Skeletal muscle tissue (tissue), 4 donors: Measurements from ENCODE around the gene AKAP10. TPM values are rescaled to one million over a fixed set of nuclear protein-coding genes. Genes with fewer than 3 reads are reported as not detected.
"Not testable (repeated sequence)": the region's sequence is repeated elsewhere in the genome, so short reads cannot be mapped to it uniquely, and the experiment has no call there.

ENCODE experiments used
- H3K27ac ChIP-seq: one replicate; pipeline ENCODE4 v1.7.0; 2013; ENCODE audit warnings: mild to moderate bottlenecking, low read depth, low read length, inconsistent platforms
- H3K27me3 ChIP-seq, 3 donors: one replicate each; pipeline ENCODE4 v1.7.0; 2013; ENCODE audit warnings: low read length in 3 of 3; ENCODE audit not compliant: control insufficient read depth in 3 of 3, insufficient read depth in 3 of 3
- H3K36me3 ChIP-seq, 3 donors: one replicate each; pipeline ENCODE4 v1.7.0; 2013; ENCODE audit warnings: low read length in 3 of 3; ENCODE audit not compliant: control insufficient read depth in 3 of 3, insufficient read depth in 3 of 3
- H3K4me1 ChIP-seq, 3 donors: one replicate each; pipeline ENCODE4 v1.7.0; 2013; ENCODE audit warnings: low read length in 3 of 3, mild to moderate bottlenecking in 3 of 3; ENCODE audit not compliant: control insufficient read depth in 3 of 3, insufficient read depth in 3 of 3
- H3K4me3 ChIP-seq, 3 donors: one replicate each; pipeline ENCODE4 v1.7.0; 2013; ENCODE audit warnings: low read length in 3 of 3
- H3K9ac ChIP-seq, 3 donors: one replicate each; pipeline ENCODE4 v1.7.0; 2013; ENCODE audit warnings: low read length in 3 of 3, mild to moderate bottlenecking in 3 of 3, moderate library complexity in 2 of 3, low read depth in 1 of 3
- H3K9me3 ChIP-seq, 3 donors: one replicate each; pipeline ENCODE4 v1.7.0; 2013; ENCODE audit warnings: low read length in 3 of 3; ENCODE audit not compliant: control insufficient read depth in 3 of 3
- total RNA-seq: library from RNA; depleted of rRNA; stranded (reverse); fragments of >200 nt; gene quantifications from one replicate; pipeline ENCODE4 v1.2.3, GENCODE V29; 2014
- donor health status: Osteomylitis.

AKAP10 gene
- total RNA-seq, 1 donor from 2014 or later, result 15.7 TPM

DNA sequence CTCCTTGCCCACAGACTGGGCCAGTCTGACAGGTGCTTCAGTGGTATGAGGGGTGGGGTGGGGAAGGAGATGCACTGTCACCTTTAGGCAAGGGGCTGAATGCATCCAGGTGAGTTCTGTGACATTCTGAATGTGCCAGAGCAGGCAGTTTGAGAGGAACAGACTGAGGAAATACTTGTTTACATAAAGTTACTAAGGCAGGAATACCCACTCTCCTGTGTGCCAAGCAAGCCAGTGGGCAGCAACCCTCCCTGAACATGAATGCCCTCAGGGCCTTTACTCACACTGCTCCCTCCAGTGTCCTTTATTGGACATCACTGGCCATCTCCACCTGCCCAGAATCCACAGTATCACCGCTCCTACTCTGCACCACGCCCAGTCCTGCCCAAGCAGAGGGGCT lies 76.8 kb downstream of the AKAP10 start:
- H3K27ac ChIP-seq, result no peak overlapping the region
- H3K36me3 ChIP-seq, result peaks cover 11 to 31% (median 23%) of the 10 kb centered on the region in 3 donors
- no peaks in the 10 kb centered on the region for H3K27me3 ChIP-seq
- H3K9me3 ChIP-seq, result no peaks in the 10 kb centered on the region
- H3K4me1 ChIP-seq, result peaks cover 0 to 4% (median 3%) of the 10 kb centered on the region in 3 donors
- H3K4me3 ChIP-seq, result no peak overlapping the region
- no peak overlapping the region for H3K9ac ChIP-seq

DNA sequence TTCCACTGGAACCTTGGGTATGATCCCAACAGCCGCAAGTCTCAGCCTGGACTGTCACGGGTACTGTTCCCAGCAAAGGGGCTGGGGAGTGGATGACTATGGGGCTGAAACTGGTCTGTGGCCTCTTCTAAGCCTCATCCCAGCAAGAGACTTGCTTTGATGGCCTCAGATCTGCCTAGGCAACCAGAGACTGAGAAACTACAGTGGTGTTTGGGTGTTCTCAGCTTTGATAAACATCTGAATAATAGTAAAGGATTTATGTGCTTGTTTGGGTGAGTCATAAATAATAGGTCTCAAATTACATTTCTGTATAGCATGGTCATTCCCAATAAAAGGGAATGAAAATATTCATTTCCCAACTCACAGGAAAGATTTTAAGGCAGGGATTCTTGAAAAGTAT lies 79.7 kb downstream of the AKAP10 start:
- no peaks in the 10 kb centered on the region for H3K9me3 ChIP-seq
- no peak overlapping the region for H3K9ac ChIP-seq
- peaks cover 0 to 4% (median 3%) of the 10 kb centered on the region in 3 donors for H3K4me1 ChIP-seq
- H3K4me3 ChIP-seq, result no peak overlapping the region
- peaks cover 2 to 7% (median 2%) of the 10 kb centered on the region in 3 donors for H3K36me3 ChIP-seq
- H3K27me3 ChIP-seq, result no peaks in the 10 kb centered on the region
- no peak overlapping the region for H3K27ac ChIP-seq

DNA sequence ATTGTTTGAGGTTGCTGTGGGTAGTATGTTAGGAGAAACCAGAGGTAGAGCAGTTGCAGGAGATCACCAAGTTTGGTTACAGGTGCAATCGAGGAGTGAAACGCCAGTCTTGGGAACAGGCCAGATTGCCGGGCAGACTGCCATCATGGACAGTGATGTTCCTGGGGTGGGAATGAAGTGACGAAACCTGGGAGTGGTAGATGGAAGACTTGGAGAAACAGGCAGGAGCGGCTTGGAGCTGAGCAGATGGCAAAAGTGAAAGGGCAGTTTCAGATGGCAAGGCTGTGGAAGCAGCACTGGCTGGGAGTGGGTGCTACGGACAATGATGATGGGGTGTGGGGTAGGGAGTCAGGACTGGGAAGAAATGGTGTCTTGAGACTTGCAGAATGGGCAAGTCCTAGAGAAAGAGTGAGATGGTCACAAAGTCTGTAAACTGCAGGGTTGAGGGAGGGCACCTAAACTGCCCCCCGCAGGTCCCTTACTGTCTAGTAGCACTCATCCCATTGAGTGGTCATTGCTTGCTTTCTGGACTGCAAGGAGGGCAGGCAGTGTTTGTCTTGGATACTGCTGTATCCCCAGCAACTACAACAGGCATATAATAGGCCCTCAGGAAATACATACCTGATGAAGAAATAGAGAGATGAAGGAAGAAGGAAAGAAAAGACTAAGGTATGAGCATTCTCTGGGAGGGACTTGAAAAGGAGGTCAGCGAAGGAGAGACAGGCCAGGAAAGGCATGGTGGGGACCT lies 80.4 kb downstream of the AKAP10 start:
- Histone ChIP-seq H3K9me3 (no peaks in the 10 kb centered on the region), H3K4me3 (no peak overlapping the region), H3K27ac (no peak overlapping the region)

DNA sequence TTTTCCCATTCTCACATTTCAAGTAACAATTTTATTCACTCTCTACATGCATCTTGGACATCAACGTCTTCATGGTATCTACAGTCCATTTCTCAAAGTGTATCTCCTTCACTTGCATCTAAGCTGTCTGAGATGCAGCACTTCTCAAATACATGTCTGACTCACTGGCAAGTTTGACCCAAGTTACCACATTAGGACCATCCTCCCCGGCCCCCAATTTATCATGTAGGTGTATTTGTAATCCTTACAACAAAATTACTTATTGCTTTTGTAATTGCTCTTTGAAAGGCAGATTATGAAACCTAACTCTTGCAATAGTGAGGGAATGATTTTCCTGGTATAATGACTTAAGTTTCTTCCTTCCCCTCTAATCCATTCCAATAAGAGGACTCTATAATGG lies 80.9 kb downstream of the AKAP10 start:
- Histone ChIP-seq H3K9me3 (no peaks in the 10 kb centered on the region), H3K9ac (no peak overlapping the region), H3K27ac (no peak overlapping the region), H3K27me3 (no peaks in the 10 kb centered on the region), H3K36me3 (peaks cover 0 to 6% (median 0%) of the 10 kb centered on the region in 3 donors), H3K4me1 (peaks cover 0 to 4% (median 3%) of the 10 kb centered on the region in 3 donors), H3K4me3 (no peak overlapping the region)

More for the DNA sequence above, 80.4 kb downstream of the AKAP10 start:
- Histone ChIP-seq H3K36me3 (peaks cover 0 to 6% (median 0%) of the 10 kb centered on the region in 3 donors), H3K4me1 (peaks cover 0 to 4% (median 3%) of the 10 kb centered on the region in 3 donors), H3K27me3 (no peaks in the 10 kb centered on the region), H3K9ac (no peak overlapping the region)

DNA sequence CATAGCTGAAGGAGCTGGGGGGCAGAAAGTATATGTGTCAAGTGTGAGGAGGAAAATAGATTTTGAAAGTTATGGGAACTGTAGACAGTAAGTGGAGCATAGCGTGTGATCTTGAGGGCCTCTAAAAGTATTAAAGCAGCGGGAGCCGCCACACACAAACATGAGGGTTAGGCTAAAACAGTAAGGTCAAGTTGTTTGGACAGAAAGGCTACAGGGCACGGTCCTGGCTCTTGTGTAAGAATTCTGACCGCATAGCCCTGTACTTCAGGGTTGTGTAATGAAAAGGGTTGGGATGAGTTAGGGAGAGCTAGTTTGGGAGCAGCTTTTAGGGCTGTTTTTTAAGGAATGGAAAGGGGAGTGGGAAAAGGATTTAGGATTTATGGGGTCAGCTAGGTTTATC lies 87.1 kb downstream of the AKAP10 start:
- H3K9ac ChIP-seq, H3K36me3 ChIP-seq, H3K4me3 ChIP-seq, H3K27me3 ChIP-seq, H3K9me3 ChIP-seq, H3K4me1 ChIP-seq, H3K27ac ChIP-seq: not testable (repeated sequence)

DNA sequence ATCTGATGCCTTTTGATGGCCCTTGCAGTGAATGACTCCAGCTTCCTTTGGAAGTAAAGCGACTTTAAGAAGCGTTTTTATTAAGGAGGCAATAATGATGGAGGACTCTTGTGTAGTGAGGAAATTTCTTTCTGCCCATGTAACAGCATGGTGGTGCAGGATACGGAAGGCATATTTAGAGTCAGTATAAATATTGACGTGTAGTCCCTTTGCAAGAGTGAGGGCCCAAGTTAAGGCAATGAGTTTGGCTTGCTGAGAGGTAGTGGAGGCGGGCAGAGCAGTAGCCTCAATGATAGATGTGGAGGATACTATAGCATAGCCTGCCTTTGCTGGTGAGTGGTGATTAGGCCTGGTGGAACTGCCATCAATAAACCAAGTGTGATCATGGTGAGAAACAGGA lies 87.6 kb downstream of the AKAP10 start:
- not testable (repeated sequence) for H3K9me3 ChIP-seq, H3K27ac ChIP-seq, H3K4me3 ChIP-seq, H3K9ac ChIP-seq, H3K4me1 ChIP-seq, H3K36me3 ChIP-seq, H3K27me3 ChIP-seq

DNA sequence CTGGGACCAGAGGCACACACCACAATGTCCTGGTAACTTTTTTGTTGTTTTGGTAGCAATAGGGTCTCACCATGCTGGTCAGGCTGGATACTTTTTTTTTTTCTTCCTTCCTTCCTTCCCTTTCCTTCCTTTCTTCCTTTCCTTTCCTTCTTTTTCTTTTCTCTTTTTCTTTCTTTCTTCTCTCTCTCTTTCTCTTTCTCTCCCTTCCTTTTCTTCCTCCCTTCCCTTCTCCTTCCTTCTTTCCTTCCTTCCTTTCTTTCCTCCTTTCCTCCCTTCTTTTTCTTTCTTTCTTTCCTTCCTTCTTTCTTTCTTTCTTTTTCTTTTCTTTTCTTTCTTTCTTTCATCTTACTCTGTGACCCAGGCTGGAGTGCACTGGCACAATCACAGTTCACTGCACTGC lies 91.5 kb downstream of the AKAP10 start:
- no peak overlapping the region for H3K9ac ChIP-seq
- H3K36me3 ChIP-seq, result no peaks in the 10 kb centered on the region
- H3K27me3 ChIP-seq, result no peaks in the 10 kb centered on the region
- H3K9me3 ChIP-seq, result no peaks in the 10 kb centered on the region
- no peaks in the 10 kb centered on the region for H3K4me1 ChIP-seq
- H3K27ac ChIP-seq, result no peak overlapping the region
- H3K4me3 ChIP-seq, result no peak overlapping the region

DNA sequence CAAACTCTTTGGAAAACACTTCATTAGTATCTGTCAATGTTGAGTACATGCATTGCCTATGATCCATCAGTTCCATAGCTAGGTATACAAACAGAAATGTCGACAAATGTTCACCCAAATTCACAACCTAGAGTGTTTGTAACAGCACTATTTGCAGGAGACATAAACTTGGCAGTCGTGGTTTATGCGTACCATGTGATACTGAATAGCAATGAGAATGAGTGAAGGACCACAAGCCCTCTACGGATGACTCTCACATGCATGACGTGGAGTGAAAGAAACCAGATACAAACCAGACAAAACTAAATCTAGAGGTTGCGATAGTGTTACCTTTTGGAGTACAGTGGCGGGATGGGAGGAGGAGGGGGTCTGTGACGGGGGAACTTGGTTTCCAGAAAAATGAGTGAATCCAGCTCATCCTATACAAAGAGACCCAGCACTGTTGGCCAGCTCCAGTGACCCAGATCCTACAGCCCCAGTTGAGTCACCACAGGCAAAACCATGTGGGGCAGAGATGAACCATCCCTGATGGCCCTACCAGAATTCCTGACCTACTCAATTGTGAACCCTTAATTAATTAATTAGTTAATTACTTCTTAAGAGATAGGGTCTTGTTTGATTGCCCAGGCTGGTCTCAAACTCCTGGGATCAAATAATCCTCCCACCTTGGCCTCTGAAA lies 94.0 kb downstream of the AKAP10 start:
- H3K36me3 ChIP-seq, result no peaks in the 10 kb centered on the region
- no peaks in the 10 kb centered on the region for H3K27me3 ChIP-seq
- H3K4me3 ChIP-seq, result no peak overlapping the region
- no peaks in the 10 kb centered on the region for H3K9me3 ChIP-seq
- H3K4me1 ChIP-seq, result no peaks in the 10 kb centered on the region
- H3K27ac ChIP-seq, result no peak overlapping the region
- H3K9ac ChIP-seq, result no peak overlapping the region

DNA sequence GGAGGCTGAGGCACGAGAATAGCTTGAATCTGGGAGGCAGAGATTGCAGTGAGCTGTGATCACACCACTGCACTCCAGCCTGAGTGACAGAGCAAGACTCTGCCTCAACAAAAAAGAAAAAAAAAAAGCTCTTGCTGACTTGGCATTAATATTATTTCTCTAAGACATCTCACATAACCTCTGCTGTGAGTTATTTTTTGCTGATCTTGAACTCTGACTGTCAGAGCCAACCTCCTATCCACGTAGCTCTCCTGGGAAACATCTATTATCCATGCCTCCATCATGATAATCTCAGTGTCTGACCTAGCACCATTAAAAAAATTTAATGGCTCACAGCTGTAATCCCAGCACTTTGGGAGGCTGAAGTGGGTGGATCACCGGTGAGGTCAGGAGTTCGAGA lies 97.2 kb downstream of the AKAP10 start:
- Histone ChIP-seq H3K9ac (no peak overlapping the region), H3K4me3 (no peak overlapping the region), H3K4me1 (no peaks in the 10 kb centered on the region), H3K36me3 (no peaks in the 10 kb centered on the region), H3K9me3 (no peaks in the 10 kb centered on the region), H3K27me3 (no peaks in the 10 kb centered on the region), H3K27ac (no peak overlapping the region)

DNA sequence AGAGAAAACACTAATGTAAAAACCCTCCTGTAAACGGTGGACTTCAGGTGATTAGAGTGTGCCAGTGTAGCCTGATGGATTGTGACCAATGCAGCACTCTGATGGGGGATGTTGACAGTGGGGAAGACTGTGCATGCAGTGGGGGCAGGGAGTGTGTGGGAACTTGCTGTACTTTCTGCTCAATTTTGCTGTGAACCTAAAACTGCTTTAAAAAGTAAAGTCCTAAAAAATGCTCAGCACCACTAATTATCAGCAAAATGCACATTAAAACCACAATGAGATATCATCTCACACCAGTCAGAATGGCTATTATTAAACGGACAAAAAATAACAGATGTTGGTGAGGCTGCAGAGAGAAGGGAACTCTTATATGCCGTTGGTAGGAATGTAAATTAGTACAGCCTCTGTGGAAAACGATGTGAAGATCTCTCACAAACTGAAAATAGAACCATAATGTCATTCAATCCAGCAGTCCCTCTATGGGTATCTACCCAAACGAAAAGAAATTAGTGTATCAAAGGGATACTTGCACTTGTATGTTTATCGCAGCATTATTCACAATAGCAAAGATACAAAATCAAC lies 100.2 kb downstream of the AKAP10 start:
- Histone ChIP-seq H3K27ac (no peak overlapping the region), H3K9me3 (no peaks in the 10 kb centered on the region), H3K36me3 (no peaks in the 10 kb centered on the region), H3K4me1 (no peaks in the 10 kb centered on the region), H3K27me3 (no peaks in the 10 kb centered on the region), H3K4me3 (no peak overlapping the region), H3K9ac (no peak overlapping the region)
